GM12801 (cell line): ENCODE measurements around the gene CHID1.

ENCODE experiments used
- TF ChIP-seq, protein P1 (sequence below): IDR thresholded peaks from one replicate; pipeline ENCODE4 v1.5.1; 2011; ENCODE audit warnings: control low read depth; ENCODE audit not compliant: insufficient read length; ENCODE audit errors: extremely low read depth

CHID1 gene

DNA sequence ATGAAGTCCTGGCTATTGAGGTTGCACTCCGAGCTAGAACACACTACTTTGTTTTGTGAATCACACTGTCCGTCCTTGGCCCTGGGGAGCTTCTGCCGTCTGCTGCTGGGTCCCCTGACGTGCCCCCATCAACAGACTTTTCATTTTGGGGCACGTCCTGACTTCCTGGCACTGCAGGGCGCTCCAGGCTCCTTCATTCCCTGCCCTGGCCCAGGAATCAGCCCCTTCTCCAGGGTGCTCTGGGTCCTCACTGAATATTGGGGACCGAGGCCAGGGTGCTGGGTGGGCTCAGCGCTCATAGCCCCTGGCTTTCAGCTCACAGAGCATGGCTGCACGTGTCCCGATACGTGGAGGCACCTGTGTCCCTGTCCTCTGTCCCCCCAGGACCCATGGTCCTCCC is 45.7 kb downstream of the CHID1 start:
- TF ChIP-seq, protein P1, sequence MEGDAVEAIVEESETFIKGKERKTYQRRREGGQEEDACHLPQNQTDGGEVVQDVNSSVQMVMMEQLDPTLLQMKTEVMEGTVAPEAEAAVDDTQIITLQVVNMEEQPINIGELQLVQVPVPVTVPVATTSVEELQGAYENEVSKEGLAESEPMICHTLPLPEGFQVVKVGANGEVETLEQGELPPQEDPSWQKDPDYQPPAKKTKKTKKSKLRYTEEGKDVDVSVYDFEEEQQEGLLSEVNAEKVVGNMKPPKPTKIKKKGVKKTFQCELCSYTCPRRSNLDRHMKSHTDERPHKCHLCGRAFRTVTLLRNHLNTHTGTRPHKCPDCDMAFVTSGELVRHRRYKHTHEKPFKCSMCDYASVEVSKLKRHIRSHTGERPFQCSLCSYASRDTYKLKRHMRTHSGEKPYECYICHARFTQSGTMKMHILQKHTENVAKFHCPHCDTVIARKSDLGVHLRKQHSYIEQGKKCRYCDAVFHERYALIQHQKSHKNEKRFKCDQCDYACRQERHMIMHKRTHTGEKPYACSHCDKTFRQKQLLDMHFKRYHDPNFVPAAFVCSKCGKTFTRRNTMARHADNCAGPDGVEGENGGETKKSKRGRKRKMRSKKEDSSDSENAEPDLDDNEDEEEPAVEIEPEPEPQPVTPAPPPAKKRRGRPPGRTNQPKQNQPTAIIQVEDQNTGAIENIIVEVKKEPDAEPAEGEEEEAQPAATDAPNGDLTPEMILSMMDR = no peak

DNA sequence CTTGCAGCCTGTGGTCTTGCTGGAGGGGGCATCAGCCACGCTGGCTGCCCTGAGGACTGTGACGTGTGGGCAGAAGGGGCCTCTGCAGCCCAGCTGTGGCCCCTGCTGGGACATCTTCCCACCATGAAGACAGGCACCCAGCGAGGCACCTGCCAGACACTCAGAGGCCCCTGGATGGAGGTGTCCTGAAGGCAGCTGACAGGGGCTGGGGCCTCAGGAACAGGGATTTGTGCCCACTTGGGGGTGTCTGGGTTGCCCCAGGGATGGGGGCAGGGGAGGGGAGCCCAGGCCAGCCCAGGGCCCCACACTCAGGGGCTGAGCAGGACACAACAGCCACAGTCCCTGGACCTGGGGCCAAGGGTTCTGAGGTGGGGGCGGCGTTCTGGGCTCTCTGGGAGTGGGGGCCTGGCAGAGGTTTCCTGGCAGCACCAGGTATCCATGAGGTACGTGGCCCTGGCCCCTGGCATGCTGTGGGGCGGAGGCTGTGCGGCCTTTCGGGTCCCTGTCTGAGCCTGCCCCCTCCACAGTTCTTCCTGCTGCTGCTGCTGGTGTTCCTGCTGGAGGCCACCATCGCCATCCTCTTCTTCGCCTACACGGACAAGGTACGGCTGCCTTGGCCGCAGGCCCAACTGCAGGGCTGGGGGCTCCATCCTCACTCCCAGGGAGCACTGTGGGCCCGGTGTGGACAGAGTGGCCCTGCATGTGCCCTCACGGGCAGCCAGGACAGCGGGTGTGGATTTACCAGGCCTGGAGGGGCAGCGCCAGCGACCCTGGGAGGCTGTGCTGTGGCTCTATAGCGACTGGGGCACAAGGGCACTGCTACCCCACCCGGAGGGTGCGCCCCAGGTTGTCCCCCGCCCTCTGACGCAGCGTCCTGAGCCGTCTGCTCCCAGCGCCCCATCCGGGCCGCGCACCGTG is 46.4 kb downstream of the CHID1 start:
- TF ChIP-seq, protein P1 = no peak

DNA sequence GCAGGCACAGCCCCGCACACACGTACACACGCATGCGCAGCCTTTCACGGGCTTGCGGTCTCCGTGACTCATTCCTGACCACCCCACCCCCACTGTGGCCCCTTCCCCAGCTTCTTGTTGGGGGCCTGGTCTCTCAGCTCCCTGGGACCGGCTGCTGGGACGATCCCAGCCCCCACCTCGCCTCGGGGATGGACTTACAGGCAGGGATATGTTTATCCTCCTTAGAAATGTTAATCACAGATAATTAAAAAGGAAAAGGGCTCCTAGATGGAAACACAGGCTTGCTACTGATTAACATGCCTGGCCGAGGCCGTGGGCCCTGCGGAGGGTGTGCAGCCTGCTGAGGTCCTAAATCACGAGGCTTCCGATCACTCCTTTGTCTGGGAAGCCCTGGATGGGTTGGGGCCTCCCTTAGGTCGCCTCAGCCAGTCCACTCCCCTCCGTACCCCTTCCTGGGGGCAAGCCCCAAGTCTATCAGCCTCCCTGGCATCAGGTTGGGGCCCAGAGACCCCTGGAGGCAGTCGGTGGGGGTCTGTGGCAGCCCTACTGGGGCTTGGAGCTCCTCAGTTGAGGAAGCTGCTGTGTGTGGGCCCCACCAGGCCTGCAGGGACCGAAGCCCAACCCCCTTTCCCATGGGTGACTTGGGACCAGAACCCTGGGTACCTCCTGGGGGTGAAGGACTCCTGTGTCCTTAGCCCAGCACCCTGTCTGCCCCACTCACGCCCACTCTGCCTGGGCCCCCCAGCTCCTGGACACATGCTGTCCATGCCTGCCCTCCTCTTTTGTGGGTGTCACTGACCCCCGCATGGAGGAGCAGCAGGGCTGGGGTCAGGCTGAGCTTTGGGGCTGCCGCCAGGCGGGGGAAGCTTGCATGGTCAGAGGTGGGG is 47.3 kb downstream of the CHID1 start:
- TF ChIP-seq, protein P1 = no peak

DNA sequence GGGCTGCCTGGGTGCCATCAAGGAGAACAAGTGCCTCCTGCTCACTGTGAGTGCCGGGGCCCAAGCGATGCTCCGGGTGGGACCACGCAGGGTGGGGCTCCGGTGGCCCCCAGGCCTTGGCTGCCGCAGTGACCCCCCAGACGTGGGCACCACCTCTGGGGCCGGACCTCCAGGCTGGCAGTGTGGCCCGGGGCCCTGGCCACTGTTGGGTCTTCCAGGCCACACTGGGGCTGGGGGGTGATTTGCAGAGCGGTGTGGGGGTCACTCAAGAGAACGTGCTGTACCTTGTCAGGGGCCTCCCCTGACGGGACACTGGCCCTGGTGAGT is 48.0 kb downstream of the CHID1 start:
- TF ChIP-seq, protein P1 = no peak

DNA sequence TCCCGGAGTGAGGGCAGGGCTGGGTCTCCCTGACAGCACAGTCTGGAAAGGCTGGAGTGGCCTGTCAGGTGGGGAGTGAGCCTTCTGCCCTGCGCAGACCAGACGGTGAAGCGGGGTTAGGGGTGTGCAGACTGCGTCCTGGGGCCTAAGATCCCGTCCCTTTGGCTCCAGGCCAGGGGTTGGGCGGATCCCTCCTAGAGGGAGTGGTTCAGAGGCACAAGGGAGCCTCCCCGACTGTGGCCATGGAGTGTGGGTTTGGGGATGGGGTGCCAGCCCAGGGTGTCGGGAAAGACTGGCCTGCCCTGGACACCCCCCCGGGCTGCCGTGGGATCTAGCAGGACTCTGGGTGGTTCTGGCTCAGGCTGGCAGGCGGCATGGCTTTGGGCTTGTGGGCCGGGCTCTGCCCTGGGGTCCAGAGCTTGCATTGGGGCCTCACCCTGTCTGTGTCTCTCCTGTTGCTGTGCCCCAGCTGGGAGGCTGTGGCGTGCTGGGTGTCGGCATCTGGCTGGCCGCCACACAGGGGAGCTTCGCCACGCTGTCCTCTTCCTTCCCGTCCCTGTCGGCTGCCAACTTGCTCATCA is 48.4 kb downstream of the CHID1 start:
- TF ChIP-seq, protein P1 = no peak

DNA sequence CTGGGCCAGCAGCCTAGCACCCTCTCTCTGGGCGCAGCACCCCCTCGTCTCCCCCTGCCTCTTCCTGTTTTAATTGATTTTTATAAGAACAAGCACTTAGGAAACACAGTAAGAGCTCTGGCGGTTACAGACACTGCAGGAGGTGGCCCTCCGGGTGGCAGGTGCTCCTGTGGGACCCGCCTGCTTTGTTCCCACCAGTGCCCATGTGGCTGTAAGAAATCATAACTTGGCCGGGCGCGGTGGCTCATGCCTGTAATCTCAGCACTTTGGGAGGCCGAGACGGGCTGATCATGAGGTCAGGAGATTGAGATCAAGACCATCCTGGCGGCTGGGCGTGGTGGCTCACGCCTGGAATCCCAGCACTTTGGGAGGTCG is 49.5 kb downstream of the CHID1 start:
- TF ChIP-seq, protein P1 = no peak
